LNCaP clone FGC (cell line): Measurements from ENCODE around the gene RPS29.
"Not testable (repeated sequence)": the region's sequence is repeated elsewhere in the genome, so short reads cannot be mapped to it uniquely, and the experiment has no call there.

Experiments
- DNase-seq: peaks from one replicate; pipeline ENCODE4 v3.0.0-alpha.2; 2011; ENCODE audit warnings: low read depth
- H3K4me3 ChIP-seq: 2 replicates; pipeline ENCODE4 v1.5.1; 2011; ENCODE audit warnings: mild to moderate bottlenecking, low read depth, low read length, control low read depth
- CTCF ChIP-seq: IDR thresholded peaks from 2 replicates; pipeline ENCODE4 v1.5.1; 2012; ENCODE audit warnings: mild to moderate bottlenecking; ENCODE audit not compliant: control insufficient read depth, insufficient read depth; ENCODE audit errors: extremely low read depth

Gene RPS29

GRCh38 chr14:49594347-49595091 lies 8.3 kb upstream of the RPS29 start:
- no peak for TF ChIP-seq CTCF
- H3K4me3 ChIP-seq: 0 out of 2 replicates have a peak overlapping the region, but pooled peaks have one; percentile 5
- peak; percentile 92 for DNase-seq

GRCh38 chr14:49593016-49593415 lies 6.8 kb upstream of the RPS29 start:
- no peak for TF ChIP-seq CTCF
- no peak for DNase-seq
- H3K4me3 ChIP-seq: no peak overlapping the region

- DNase-seq: no peak
- no peak for TF ChIP-seq CTCF
- H3K4me3 ChIP-seq: no peak overlapping the region
Measured at GRCh38 chr14:49589387-49589786, 3.2 kb upstream of the RPS29 start.

GRCh38 chr14:49586673-49587460 lies 687 bp upstream of the RPS29 start:
- TF ChIP-seq CTCF: peak; percentile 81
- peak overlapping the region; percentile 99 for H3K4me3 ChIP-seq

GRCh38 chr14:49584981-49585640 lies 1.1 kb downstream of the RPS29 start:
- H3K4me3 ChIP-seq: peak overlapping the region; percentile 99
- not testable (repeated sequence) for DNase-seq

More at GRCh38 chr14:49586673-49587460, 687 bp upstream of the RPS29 start:
- DNase-seq: peak; percentile 56

- peak overlapping the region; percentile 99 for H3K4me3 ChIP-seq
- no peak for DNase-seq
- no peak for TF ChIP-seq CTCF
Measured at GRCh38 chr14:49584058-49584457, 2.1 kb downstream of the RPS29 start.

- no peak overlapping the region for H3K4me3 ChIP-seq
- no peak for TF ChIP-seq CTCF
- no peak for DNase-seq
Measured at GRCh38 chr14:49583629-49584028, 2.6 kb downstream of the RPS29 start.
